T-helper 9 cell (primary cell): ENCODE results near the gene MRTFA.
"Not testable (repeated sequence)": the region's sequence is repeated elsewhere in the genome, so short reads cannot be mapped to it uniquely, and the experiment has no call there.

ENCODE experiments used
- DNase-seq: peaks from one replicate; pipeline ENCODE4 v3.0.0-alpha.2; 2020

MRTFA gene

DNA sequence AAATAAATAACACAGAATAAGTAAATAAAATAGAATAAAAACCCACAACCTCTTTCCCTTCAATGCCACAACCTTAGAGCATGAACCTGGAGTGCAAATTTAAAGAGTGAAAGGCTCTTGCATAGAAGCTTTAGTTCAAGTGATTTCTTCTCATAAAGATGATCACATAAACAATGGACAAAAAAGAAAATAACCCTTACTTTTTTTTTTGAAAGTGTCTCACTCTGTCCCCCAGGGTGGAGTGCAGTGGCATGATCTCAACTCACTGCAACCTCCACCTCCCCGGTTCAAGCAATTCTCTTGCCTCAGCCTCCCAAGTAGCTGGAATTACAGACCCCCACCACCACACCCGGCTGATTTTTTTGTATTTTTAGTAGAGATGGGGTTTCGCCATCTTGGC, 10.7 kb downstream of the MRTFA start:
- not testable (repeated sequence) for DNase-seq

- not testable (repeated sequence) for DNase-seq
Measured at GRCh38 chr22:40625281-40625680, 11.2 kb downstream of the MRTFA start.

GRCh38 chr22:40624770-40625169, 11.7 kb downstream of the MRTFA start:
- DNase-seq = no peak

DNA sequence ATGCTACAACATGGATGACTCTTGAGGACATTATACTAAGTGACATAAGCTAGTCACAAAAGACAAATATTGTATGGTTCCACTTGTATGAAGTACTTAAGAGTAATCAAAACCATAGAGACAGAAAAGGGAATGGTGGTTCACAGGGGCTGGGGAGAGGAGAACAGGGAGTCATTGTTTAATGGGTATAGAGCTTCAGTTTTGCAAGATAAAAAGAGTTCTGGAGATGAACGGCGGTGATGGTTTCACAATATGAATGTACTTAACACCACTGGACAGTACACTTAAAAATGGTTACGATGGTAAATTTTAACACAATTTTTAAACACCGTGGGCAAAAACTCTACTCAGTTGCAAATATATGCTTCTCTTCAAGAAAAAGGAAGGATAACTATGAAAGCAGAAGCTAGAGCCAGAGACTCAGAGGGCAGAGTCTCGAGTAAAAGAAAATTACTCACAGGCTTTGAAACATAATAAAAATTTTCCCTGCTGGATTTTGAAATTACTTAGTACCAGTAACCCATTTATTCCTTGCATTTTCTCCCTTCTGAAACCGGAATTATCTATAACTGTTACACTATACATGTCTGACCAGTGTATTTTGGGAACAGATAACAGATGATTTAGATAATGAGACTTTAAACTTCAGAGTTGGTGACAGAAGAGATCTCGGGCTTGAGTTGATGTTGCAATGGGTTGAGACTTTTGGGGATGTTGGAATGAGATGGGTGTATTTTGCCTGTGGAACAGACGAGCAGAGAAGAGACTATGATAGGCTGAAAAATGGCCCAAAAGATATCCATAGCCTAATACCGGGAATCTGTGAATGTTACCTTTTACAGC, 15.0 kb downstream of the MRTFA start:
- DNase-seq = no peak

- DNase-seq = no peak
Measured at GRCh38 chr22:40620464-40621046, 16.0 kb downstream of the MRTFA start.

GRCh38 chr22:40618400-40618799, 18.1 kb downstream of the MRTFA start:
- no peak for DNase-seq

- no peak for DNase-seq
Measured at GRCh38 chr22:40616578-40616977, 19.9 kb downstream of the MRTFA start.

- DNase-seq = no peak
Measured at GRCh38 chr22:40613067-40613466, 23.5 kb downstream of the MRTFA start.

DNA sequence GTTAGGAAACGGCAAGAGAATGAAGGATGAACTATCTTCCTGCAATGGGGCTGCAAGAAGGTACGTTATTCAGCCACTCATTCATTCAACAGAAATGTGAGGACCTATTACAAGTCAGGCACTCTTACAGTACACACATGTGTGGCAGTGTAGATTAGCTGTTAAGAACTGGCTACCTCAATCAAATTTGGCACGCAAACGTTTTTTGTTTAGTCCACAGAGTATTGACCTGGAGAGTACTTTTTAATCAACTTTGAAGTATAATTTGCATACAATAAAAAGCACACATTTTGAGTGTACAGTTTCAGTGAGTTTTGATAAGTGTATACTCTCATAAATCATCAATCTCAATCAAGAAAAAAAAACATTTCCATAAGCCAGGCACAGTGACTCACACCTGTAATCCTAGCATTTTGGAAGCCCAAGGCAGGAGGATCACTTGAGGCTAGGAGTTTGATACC, 24.2 kb downstream of the MRTFA start:
- DNase-seq = no peak

- DNase-seq = no peak
Measured at GRCh38 chr22:40611606-40612005, 24.9 kb downstream of the MRTFA start.

DNA sequence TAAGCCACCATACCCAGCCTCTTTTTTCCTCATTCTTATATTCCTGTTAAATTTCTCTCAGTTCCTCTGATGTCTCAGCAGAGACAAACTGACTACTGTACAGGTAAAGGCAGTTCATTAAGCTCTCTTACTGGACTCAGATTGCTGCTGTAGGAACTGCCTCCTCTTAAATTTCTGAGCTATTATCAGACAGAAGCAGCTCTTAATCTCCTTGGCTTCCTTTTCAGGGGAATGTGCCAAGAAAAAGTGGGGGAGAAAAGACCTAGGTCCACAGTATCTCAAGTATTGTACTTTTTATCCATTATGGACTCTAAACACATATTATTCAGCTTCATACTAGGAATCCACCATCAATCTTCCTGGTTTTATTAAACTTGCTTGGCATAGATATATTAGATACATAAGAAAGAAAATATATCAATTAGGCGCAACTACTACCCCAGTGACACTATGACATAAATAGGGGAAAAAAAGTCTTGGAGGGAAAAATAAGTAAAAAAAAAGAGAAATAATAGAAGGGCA, 26.1 kb downstream of the MRTFA start:
- no peak for DNase-seq

DNA sequence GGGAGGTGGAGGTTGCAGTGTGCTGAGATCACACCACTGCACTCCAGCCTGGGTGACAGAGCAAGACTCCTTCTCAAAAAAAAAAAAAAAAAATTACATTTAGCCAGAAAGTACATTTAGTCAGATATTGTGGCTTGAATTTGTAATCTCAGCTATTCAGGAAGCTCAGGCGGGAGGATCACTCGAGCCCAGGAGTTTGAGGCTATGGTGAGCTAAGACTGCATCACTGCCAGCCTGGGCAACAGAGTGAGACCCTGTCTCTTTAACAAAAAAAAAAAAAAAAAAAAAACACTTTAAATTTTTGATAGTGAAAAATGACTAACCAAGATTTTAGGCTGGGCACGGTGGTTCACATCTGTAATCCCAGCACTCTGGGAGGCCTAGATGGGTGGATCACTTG, 27.3 kb downstream of the MRTFA start:
- DNase-seq = no peak

GRCh38 chr22:40607506-40607905, 29.0 kb downstream of the MRTFA start:
- DNase-seq = no peak

- no peak for DNase-seq
Measured at GRCh38 chr22:40606306-40606705, 30.2 kb downstream of the MRTFA start.

- no peak for DNase-seq
Measured at GRCh38 chr22:40605761-40606160, 30.8 kb downstream of the MRTFA start.

DNA sequence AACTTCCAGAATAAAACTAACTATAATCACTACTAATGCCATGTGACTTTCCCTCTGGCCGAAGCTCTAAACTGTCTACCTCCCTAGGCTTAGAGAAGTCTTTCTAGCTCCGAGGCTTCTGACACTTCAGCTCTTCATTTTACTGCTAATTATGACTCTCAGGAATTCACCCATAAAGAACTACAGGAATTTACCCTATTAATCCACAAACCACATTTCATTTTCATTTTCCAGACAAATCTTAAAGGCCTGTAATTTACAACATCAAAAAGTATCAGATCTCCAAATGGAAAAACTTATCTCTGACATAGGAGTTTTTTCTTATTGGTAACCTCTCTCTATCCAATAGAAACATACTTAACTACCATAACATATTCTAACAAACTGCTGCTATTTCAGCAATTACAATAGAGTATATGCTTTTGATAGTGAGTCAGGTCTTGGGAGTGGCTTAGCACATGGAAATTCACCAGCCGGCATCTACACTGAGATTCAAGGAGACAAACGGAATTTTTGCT, 33.4 kb downstream of the MRTFA start:
- no peak for DNase-seq

GRCh38 chr22:40602231-40602630, 34.3 kb downstream of the MRTFA start:
- DNase-seq = no peak

- DNase-seq = no peak
Measured at GRCh38 chr22:40599731-40600130, 36.8 kb downstream of the MRTFA start.

- not testable (repeated sequence) for DNase-seq
Measured at GRCh38 chr22:40598712-40599111, 37.8 kb downstream of the MRTFA start.

GRCh38 chr22:40597526-40598430, 38.7 kb downstream of the MRTFA start:
- no peak for DNase-seq

DNA sequence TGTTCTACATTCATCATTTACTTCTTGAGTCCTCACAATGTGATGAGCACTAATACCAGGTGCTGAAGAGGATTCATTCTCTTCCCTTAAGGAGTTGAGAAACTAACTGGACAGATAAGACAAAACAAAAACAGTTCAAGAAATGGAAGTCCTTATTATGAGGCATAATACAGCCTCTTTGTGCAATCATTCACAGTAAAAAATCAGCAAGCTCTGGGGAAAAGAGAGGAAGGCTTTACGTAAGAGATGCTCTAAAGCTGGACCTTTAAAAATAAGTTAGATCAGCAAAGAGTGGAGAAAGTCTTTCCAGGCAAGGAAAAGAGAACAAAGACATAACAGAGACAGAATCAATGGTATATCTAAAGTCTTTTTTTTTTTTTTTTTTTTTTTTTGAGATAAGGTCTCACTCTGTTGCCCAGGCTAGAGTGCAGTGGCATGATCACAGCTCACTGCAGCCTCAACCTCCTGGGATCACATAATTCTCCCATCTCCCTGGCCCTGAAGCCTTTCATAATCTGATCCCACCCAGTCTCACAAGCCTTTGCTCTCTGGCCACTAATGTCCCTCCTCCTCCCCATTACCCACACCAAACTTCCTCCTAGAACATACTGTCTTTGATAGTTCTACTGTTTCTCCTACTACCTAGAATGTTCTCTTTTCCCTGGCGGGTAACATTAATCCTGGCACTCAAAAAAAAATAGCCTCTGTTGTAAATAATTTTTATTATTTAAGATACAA, 40.9 kb downstream of the MRTFA start:
- DNase-seq = no peak

GRCh38 chr22:40594924-40595323, 41.6 kb downstream of the MRTFA start:
- no peak for DNase-seq
